ENCODE results near the gene SLC16A9. TPM values are rescaled to one million over a fixed set of nuclear protein-coding genes. Genes with fewer than 3 reads are reported as not detected.

The SLC16A9 gene
- total RNA-seq, 2 donors from 2014 or later = 15.6 to 24.3 TPM

GRCh38 chr10:59678884-59679301, 30.8 kb downstream of the SLC16A9 start:
- H3K9ac ChIP-seq (ENCODE audit: low read depth in 2 of 2, low read length in 2 of 2) = peak overlapping the region in 1 of 2 donors; percentile 57
- H3K4me3 ChIP-seq = no peak overlapping the region
- H3K36me3 ChIP-seq = no peaks in the 10 kb centered on the region
- no peaks in the 10 kb centered on the region for H3K4me1 ChIP-seq
- intact Hi-C loops (cut with DNase I) = no loop called here
- H3K9me3 ChIP-seq = no peaks in the 10 kb centered on the region
- no peaks in the 10 kb centered on the region for H3K27me3 ChIP-seq
- peak; percentile 69 for DNase-seq
- H3K27ac ChIP-seq = no peak overlapping the region
- TF ChIP-seq, protein P1, sequence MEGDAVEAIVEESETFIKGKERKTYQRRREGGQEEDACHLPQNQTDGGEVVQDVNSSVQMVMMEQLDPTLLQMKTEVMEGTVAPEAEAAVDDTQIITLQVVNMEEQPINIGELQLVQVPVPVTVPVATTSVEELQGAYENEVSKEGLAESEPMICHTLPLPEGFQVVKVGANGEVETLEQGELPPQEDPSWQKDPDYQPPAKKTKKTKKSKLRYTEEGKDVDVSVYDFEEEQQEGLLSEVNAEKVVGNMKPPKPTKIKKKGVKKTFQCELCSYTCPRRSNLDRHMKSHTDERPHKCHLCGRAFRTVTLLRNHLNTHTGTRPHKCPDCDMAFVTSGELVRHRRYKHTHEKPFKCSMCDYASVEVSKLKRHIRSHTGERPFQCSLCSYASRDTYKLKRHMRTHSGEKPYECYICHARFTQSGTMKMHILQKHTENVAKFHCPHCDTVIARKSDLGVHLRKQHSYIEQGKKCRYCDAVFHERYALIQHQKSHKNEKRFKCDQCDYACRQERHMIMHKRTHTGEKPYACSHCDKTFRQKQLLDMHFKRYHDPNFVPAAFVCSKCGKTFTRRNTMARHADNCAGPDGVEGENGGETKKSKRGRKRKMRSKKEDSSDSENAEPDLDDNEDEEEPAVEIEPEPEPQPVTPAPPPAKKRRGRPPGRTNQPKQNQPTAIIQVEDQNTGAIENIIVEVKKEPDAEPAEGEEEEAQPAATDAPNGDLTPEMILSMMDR (IDR thresholded peaks at IDR 0.05) = no peak

GRCh38 chr10:59677253-59677831, 32.3 kb downstream of the SLC16A9 start:
- DNase-seq = no peak
- H3K9me3 ChIP-seq = no peaks in the 10 kb centered on the region
- no peak overlapping the region for H3K9ac ChIP-seq (ENCODE audit: low read depth in 2 of 2, low read length in 2 of 2)
- no peaks in the 10 kb centered on the region for H3K4me1 ChIP-seq
- no peak overlapping the region for H3K27ac ChIP-seq
- intact Hi-C loops (cut with DNase I) = no loop called here
- H3K36me3 ChIP-seq = no peaks in the 10 kb centered on the region
- TF ChIP-seq, protein P1 (IDR thresholded peaks at IDR 0.05) = no peak
- no peak overlapping the region for H3K4me3 ChIP-seq
- no peaks in the 10 kb centered on the region for H3K27me3 ChIP-seq

DNA sequence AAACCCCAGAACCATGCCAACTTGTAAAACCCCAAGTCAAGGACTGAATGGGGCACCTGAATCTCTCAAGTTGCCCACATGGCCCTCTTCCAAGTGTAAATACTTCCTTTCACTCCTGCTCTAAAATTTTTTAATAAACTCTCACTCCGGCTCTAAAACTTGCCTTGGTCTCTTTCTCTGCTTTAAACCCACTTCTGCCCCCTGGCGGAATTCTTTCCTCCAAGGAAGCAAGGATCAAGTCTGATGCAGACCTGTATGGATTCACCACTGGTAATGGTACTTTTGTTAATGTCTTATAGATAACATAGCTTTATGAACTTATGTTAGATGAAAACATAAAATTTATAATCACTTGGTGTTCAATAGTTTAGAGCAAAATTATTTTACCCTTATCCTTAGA, 33.8 kb downstream of the SLC16A9 start:
- H3K9me3 ChIP-seq = no peaks in the 10 kb centered on the region
- no peaks in the 10 kb centered on the region for H3K4me1 ChIP-seq
- TF ChIP-seq, protein P1 (IDR thresholded peaks at IDR 0.05) = no peak
- no peak overlapping the region for H3K4me3 ChIP-seq
- H3K27ac ChIP-seq = no peak overlapping the region
- H3K36me3 ChIP-seq = no peaks in the 10 kb centered on the region
- no peaks in the 10 kb centered on the region for H3K27me3 ChIP-seq
- H3K9ac ChIP-seq (ENCODE audit: low read depth in 2 of 2, low read length in 2 of 2) = no peak overlapping the region
- DNase-seq = peak; percentile 40
- intact Hi-C loops (cut with DNase I) = no loop called here

DNA sequence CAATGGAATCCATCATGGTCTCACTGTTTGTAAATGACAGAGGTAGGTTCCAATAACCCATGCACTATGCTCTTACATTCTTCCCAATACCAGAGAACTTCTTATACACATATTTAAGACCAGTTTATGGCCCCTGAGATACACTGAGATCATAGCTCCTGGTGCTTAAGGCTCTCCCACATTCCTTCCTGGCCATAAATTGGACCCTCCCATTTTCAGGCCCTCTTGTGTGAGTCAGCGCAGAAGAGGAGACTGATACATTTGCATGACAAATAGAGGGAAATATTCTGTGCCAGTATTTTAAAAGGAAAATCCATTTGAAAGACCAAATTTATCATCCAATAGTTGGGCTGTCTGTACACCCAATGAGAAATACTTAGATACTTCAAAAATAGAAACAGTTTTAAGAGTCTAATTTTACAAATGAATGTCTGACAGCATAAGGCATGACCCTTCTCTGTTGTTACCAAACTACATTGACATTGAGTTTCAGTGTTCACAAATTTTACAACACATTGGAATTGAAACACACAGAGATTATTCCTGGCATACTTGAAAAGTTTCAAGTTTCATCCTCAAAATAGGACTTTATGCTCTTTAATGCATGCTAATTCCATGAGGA, 35.3 kb downstream of the SLC16A9 start:
- H3K27ac ChIP-seq = peak overlapping the region; percentile 56
- H3K36me3 ChIP-seq = no peaks in the 10 kb centered on the region
- no peaks in the 10 kb centered on the region for H3K27me3 ChIP-seq
- intact Hi-C loops (cut with DNase I) = no loop called here
- no peak overlapping the region for H3K9ac ChIP-seq (ENCODE audit: low read depth in 2 of 2, low read length in 2 of 2)
- no peaks in the 10 kb centered on the region for H3K9me3 ChIP-seq
- H3K4me1 ChIP-seq = no peaks in the 10 kb centered on the region
- TF ChIP-seq, protein P1 (IDR thresholded peaks at IDR 0.05) = no peak
- DNase-seq = peak; percentile 68
- H3K4me3 ChIP-seq = no peak overlapping the region

- Histone ChIP-seq H3K9ac (ENCODE audit: low read depth in 2 of 2, low read length in 2 of 2) (no peak overlapping the region), H3K27ac (no peak overlapping the region), H3K4me3 (no peak overlapping the region), H3K4me1 (no peaks in the 10 kb centered on the region), H3K36me3 (no peaks in the 10 kb centered on the region), H3K27me3 (no peaks in the 10 kb centered on the region), H3K9me3 (no peaks in the 10 kb centered on the region)
- TF ChIP-seq, protein P1 (IDR thresholded peaks at IDR 0.05) = no peak
- intact Hi-C loops (cut with DNase I) = no loop called here
- DNase-seq = no peak
These were observed 37.3 kb downstream of the SLC16A9 start for GRCh38 chr10:59672150-59672875.

All from colonic mucosa (tissue), 4 donors.